Stomach (tissue), 9 donors: ENCODE results near the gene CCN2. TPM values are rescaled to one million over a fixed set of nuclear protein-coding genes. Genes with fewer than 3 reads are reported as not detected.

ENCODE experiments used
- DNase-seq, 2 donors: peaks; one replicate each; pipeline versions ENCODE4 v3.0.0 to v3.0.0-alpha.2; 2013 to 2019
- H3K27ac ChIP-seq, 5 donors: fragments of 200-600 bp in 4 of 5; sonication (generic) in 4 of 5; one replicate each; pipeline ENCODE4 v1.5.1; 2013 to 2019; ENCODE audit warnings: mild to moderate bottlenecking in 1 of 5, moderate library complexity in 1 of 5
- H3K27me3 ChIP-seq, 3 donors: fragments of 200-600 bp; sonication (generic); one replicate each; pipeline ENCODE4 v1.5.1; 2017 to 2019; ENCODE audit warnings: mixed run types in 1 of 3
- H3K36me3 ChIP-seq, 4 donors: fragments of 200-600 bp; sonication (generic); 1 replicate in 3 of 4; 2 replicates in 1 of 4; pipeline ENCODE4 v1.5.1; 2016 to 2019
- H3K4me1 ChIP-seq, 4 donors: fragments of 200-600 bp; sonication (generic); one replicate each; pipeline ENCODE4 v1.5.1; 2016 to 2019
- H3K4me3 ChIP-seq, 4 donors: fragments of 200-600 bp; sonication (generic) in 3 of 4; one replicate each; pipeline ENCODE4 v1.5.1; 2016 to 2019; ENCODE audit warnings: mild to moderate bottlenecking in 1 of 4
- H3K9me3 ChIP-seq, 4 donors: fragments of 200-600 bp; sonication (generic); one replicate each; pipeline ENCODE4 v1.5.1; 2016 to 2019
- EP300 ChIP-seq: sonication (generic); formaldehyde crosslinking; IDR thresholded peaks from one replicate; pipeline ENCODE4 v1.6.1; 2017; ENCODE audit warnings: antibody characterized with exemption
- POLR2A ChIP-seq, 4 donors: fragments of 450-650 bp; IDR thresholded peaks; one replicate each; pipeline ENCODE4 v1.6.1; 2016; ENCODE audit warnings: antibody characterized with exemption in 4 of 4, control low read depth in 2 of 4, mild to moderate bottlenecking in 1 of 4, moderate library complexity in 1 of 4
- POLR2AphosphoS5 ChIP-seq, 3 donors: sonication (generic); formaldehyde crosslinking; IDR thresholded peaks; one replicate each; pipeline ENCODE4 v1.6.1; 2016; ENCODE audit warnings: antibody characterized with exemption in 3 of 3
- WGBS, 5 donors: extraction: QIAGEN DNeasy Blood & Tissue Kit in 3 of 5; methylation state at CpG; one replicate each; pipeline versions ENCODE4 v1.1.5 to v1.1.7; 2013 to 2018; 5-methylcytosine and 5-hydroxymethylcytosine counted together
- intact Hi-C: fragments of 100-400 bp; cut with DNase I; formaldehyde crosslinking; loops from one replicate; pipeline ENCODE4 v1.15.1; 2023; ENCODE audit warnings: low total_unique reads
- polyA plus RNA-seq, 3 donors: library from polyadenylated mRNA; stranded (reverse); fragments of 200-250 nt; gene quantifications; one replicate each; pipeline ENCODE4 v1.2.3, GENCODE V29; 2013
- total RNA-seq, 5 donors: library from RNA; depleted of rRNA; stranded (reverse); fragments of >200 nt; gene quantifications; one replicate each; pipeline versions ENCODE4 v1.1.0 to v1.2.3, GENCODE V29; 2014 to 2016
- TF ChIP-seq, protein P1 (sequence below), 7 experiments: fragments of 450-650 bp in 4 of 7; fragments of 200-600 bp in 3 of 7; sonication (generic) in 3 of 7; IDR thresholded peaks; one replicate each; pipeline ENCODE4 v1.5.1; 2016 to 2019; ENCODE audit warnings: antibody characterized with exemption in 7 of 7, control low read depth in 2 of 7, mild to moderate bottlenecking in 1 of 7
- donor health status: healthy with polysubstance abuse.
- donor health status: Bipolar disorder and iron deficiency.
- donor health status: healthy.

Gene CCN2
- total and polyA plus RNA-seq, 8 donors = 38.5 to 317 (median 89.3) TPM

DNA sequence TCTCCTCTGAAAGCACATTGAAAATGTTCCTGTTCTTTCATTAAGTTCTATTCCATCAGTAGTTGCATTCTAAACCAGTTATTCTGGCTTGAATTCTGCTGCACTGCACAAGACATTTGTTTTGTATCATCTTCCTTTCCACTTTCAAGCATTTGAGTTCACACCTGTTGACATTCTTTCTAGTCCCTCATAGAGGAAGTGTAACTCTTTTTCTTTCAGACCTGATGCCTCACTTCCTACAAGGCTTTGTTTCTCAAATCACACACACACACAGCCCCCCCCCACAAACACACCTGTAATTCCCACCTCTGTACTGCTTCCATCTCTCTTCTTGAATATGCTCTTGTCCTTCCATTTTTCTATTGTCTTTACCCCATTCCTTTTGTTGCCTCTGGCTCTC is 50.9 kb downstream of the CCN2 start:
- Histone ChIP-seq H3K27me3 (no peaks in the 10 kb centered on the region), H3K4me3 (no peak overlapping the region), H3K9me3 (peaks cover 0 to 18% (median 10%) of the 10 kb centered on the region in 4 donors), H3K36me3 (no peaks in the 10 kb centered on the region), H3K27ac (no peak overlapping the region), H3K4me1 (peaks cover 0 to under 1% (median 0%) of the 10 kb centered on the region in 4 donors)
- DNase-seq = no peak
- intact Hi-C loops = no loop called here
- TF ChIP-seq POLR2A (IDR thresholded peaks at IDR 0.05) (no peak), POLR2AphosphoS5 (IDR thresholded peaks at IDR 0.05) (no peak), EP300 (no peak)
- TF ChIP-seq, protein P1, sequence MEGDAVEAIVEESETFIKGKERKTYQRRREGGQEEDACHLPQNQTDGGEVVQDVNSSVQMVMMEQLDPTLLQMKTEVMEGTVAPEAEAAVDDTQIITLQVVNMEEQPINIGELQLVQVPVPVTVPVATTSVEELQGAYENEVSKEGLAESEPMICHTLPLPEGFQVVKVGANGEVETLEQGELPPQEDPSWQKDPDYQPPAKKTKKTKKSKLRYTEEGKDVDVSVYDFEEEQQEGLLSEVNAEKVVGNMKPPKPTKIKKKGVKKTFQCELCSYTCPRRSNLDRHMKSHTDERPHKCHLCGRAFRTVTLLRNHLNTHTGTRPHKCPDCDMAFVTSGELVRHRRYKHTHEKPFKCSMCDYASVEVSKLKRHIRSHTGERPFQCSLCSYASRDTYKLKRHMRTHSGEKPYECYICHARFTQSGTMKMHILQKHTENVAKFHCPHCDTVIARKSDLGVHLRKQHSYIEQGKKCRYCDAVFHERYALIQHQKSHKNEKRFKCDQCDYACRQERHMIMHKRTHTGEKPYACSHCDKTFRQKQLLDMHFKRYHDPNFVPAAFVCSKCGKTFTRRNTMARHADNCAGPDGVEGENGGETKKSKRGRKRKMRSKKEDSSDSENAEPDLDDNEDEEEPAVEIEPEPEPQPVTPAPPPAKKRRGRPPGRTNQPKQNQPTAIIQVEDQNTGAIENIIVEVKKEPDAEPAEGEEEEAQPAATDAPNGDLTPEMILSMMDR (IDR thresholded peaks at IDR 0.05) = no peak

DNA sequence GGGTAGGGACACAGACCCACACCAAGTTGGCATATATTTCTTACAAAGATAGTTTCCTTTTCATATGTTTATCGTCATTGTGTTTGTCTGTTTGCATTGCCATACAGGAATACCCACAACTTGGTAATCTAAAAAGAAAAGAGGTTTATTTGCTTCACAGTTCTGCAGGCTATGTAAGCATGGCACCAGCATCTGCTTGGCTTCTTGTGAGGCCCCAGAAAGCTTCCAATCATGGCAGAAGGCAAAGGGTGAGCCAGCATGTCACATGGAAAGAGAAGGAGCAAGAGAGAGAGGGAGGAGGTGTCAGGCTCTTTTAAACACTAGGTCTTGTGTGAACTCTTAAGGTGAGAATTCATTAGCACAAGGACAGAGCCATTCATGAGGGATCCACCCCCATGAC is 52.5 kb downstream of the CCN2 start:
- H3K36me3 ChIP-seq = no peaks in the 10 kb centered on the region
- H3K4me3 ChIP-seq = no peak overlapping the region
- peaks cover 0 to 18% (median 10%) of the 10 kb centered on the region in 4 donors for H3K9me3 ChIP-seq
- WGBS, 5 donors = 79 to 94% (median 87%) methylated on average over 1 of the region's 1 CpG
- intact Hi-C loops = no loop called here
- no peak for TF ChIP-seq EP300
- TF ChIP-seq POLR2A (IDR thresholded peaks at IDR 0.05) = no peak
- TF ChIP-seq, protein P1 (IDR thresholded peaks at IDR 0.05) = no peak
- TF ChIP-seq POLR2AphosphoS5 (IDR thresholded peaks at IDR 0.05) = no peak
- no peak overlapping the region for H3K27ac ChIP-seq
- no peak for DNase-seq
- H3K27me3 ChIP-seq = no peaks in the 10 kb centered on the region
- H3K4me1 ChIP-seq = peaks cover 0 to 12% (median 3%) of the 10 kb centered on the region in 4 donors

Other genes with a start within 250 kb of the CCN2 start
- gene OR2A4, start 250.0 kb downstream of the CCN2 start, total RNA-seq = 1 to 10 TPM in 2 of 5 donors, not detected in 3; 1.7 to 5.5 TPM
- not detected for gene OR2A4, start 250.0 kb downstream of the CCN2 start, polyA plus RNA-seq
- 1 to 10 TPM in 1 of 5 donors, not detected in 4; 6.2 TPM for gene CTAGE9, start 240.4 kb downstream of the CCN2 start, total RNA-seq
- gene CTAGE9, start 240.4 kb downstream of the CCN2 start, polyA plus RNA-seq = not detected
- 10 to 100 TPM in 4 of 5 donors, 1 to 10 TPM in 1; 2.9 to 42.0 (median 14.1) TPM for gene ENPP1, start 143.4 kb downstream of the CCN2 start, total RNA-seq
- 1 to 10 TPM in 1 of 3 donors, under 1 TPM in 2; 0.31 to 2.8 (median 0.87) TPM for gene ENPP1, start 143.4 kb downstream of the CCN2 start, polyA plus RNA-seq